Activated CD4-positive, alpha-beta memory T cell treated with anti-CD3 and anti-CD28 coated beads for 36 hours (primary cell): ENCODE measurements around the gene METTL24. TPM values are rescaled to one million over a fixed set of nuclear protein-coding genes. Genes with fewer than 3 reads are reported as not detected.
"Not testable (repeated sequence)": the region's sequence is repeated elsewhere in the genome, so short reads cannot be mapped to it uniquely, and the experiment has no call there.

Experiments
- CTCF ChIA-PET: fragments of 350-600 bp; sonication (Branson Sonifier 250); formaldehyde crosslinking; loops from one replicate; lab custom pipeline; 2021; ENCODE audit warnings: antibody characterized with exemption, inconsistent platforms; lab: Charles Lee
- POLR2A ChIA-PET: fragments of 350-600 bp; sonication (Branson Sonifier 250); formaldehyde crosslinking; loops from one replicate; lab custom pipeline; 2021; ENCODE audit warnings: antibody characterized with exemption; lab: Charles Lee
- DNase-seq: peaks from one replicate; pipeline ENCODE4 v3.0.0-alpha.2; 2020
- H3K27ac Mint-ChIP-seq: one replicate; pipeline ENCODE4 v1.8.0; 2021; ENCODE audit warnings: mixed read lengths
- H3K27me3 Mint-ChIP-seq: one replicate; pipeline ENCODE4 v1.8.0; 2021; ENCODE audit warnings: mixed read lengths
- H3K36me3 Mint-ChIP-seq: one replicate; pipeline ENCODE4 v1.8.0; 2021; ENCODE audit warnings: mixed read lengths
- H3K4me1 Mint-ChIP-seq: one replicate; pipeline ENCODE4 v1.8.0; 2021; ENCODE audit warnings: low read depth, mixed read lengths
- H3K4me3 Mint-ChIP-seq: one replicate; pipeline ENCODE4 v1.8.0; 2021; ENCODE audit warnings: mild to moderate bottlenecking, mixed read lengths
- H3K9me3 Mint-ChIP-seq: one replicate; pipeline ENCODE4 v1.8.0; 2021; ENCODE audit warnings: mixed read lengths
- intact Hi-C: fragments of 100-400 bp; cut with micrococcal nuclease; formaldehyde crosslinking; loops from one replicate; pipeline ENCODE4 v1.15.1; 2023
- total RNA-seq, 2 experiments: library from RNA; stranded (reverse); gene quantifications; one replicate each; pipeline ENCODE4 v1.2.3, GENCODE V29; 2021

The METTL24 gene
- total RNA-seq, 2 experiments from 2014 or later, result not detected

DNA sequence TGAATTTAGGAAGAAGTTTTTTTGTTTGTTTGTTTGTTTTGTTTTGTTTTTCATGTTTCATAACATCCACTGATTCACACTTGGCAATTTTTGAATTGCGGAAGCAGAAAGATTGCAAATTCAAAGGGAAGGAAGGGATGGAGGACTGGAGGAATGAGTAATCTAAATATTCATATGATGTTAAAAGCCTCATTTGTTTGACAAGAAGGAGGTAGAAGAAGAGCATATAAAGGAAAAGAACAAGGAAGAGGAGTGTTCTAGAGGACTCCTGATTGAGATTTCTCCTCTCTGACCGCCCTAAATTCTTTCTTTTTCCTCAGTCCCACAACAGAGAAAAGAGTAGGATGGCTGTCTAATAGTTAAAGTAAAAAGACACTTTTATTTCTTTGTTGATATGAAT lies 88.5 kb downstream of the METTL24 start:
- no peak for DNase-seq
- H3K27ac Mint-ChIP-seq, result no peak overlapping the region
- ChIA-PET POLR2A (no interaction called here), CTCF (no interaction called here)
- H3K9me3 Mint-ChIP-seq, result peaks cover 6% of the 10 kb centered on the region
- H3K36me3 Mint-ChIP-seq, result no peaks in the 10 kb centered on the region
- no peaks in the 10 kb centered on the region for H3K4me1 Mint-ChIP-seq
- intact Hi-C loops, result no loop called here
- H3K4me3 Mint-ChIP-seq, result no peak overlapping the region
- H3K27me3 Mint-ChIP-seq, result peaks cover 8% of the 10 kb centered on the region

DNA sequence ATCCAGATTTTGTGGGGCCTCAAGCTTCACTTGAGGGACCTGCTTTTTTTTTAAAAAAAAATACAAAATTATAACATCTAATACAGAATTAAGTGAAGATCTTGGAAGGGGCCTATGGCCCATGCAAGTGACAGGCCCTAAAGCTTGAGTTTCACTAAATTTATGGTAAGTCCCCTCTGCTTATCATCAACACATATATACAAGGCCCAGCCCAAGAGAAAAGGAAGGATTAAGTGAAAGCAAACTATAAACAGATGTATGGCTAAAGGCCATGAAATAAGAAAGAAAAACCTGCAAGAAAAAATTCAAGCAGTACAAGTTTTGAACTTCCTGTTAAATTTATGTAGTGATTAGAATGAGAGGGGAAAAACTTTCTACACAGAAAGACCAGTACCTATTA lies 91.2 kb downstream of the METTL24 start:
- ChIA-PET CTCF (interaction anchor here (0.6 kb wide), 1 partner anchor 896 kb away, joined by 6 read pairs; no protein-coding TSS in a partner anchor), POLR2A (no interaction called here)
- intact Hi-C loops, result no loop called here
- Mint-ChIP-seq H3K36me3 (no peaks in the 10 kb centered on the region), H3K27ac (no peak overlapping the region), H3K27me3 (peaks cover under 1% of the 10 kb centered on the region), H3K4me3 (no peak overlapping the region), H3K9me3 (peaks cover 8% of the 10 kb centered on the region), H3K4me1 (no peaks in the 10 kb centered on the region)
- no peak for DNase-seq

GRCh38 chr6:110265273-110265672 lies 92.9 kb downstream of the METTL24 start:
- CTCF ChIA-PET, result no interaction called here
- Mint-ChIP-seq H3K4me1 (no peaks in the 10 kb centered on the region), H3K4me3 (no peak overlapping the region), H3K9me3 (peaks cover 20% of the 10 kb centered on the region), H3K36me3 (no peaks in the 10 kb centered on the region), H3K27ac (no peak overlapping the region), H3K27me3 (no peaks in the 10 kb centered on the region)
- intact Hi-C loops, result no loop called here
- POLR2A ChIA-PET, result no interaction called here
- no peak for DNase-seq

DNA sequence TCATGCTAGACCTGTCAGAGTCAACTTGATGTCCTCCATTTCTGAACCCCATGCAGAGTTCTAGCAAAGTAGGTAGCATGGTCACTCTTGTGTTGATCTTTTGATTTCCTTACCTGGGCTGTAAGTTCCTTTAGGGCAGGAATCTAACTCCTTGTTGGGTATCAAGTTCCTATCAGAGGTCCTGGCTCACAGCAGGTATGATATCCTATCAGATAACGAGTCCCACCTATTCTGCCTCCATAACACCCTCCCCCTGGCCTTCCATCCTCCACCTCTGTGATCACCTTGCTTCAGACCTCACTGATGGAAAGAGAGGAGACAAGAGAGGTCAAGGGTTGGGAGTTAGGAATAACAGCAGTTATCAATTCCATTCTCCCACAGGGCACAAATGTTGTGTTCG lies 101.8 kb downstream of the METTL24 start:
- no peak overlapping the region for H3K27ac Mint-ChIP-seq
- peaks cover 17% of the 10 kb centered on the region for H3K9me3 Mint-ChIP-seq
- POLR2A ChIA-PET, result no interaction called here
- H3K36me3 Mint-ChIP-seq, result no peaks in the 10 kb centered on the region
- H3K4me1 Mint-ChIP-seq, result no peaks in the 10 kb centered on the region
- CTCF ChIA-PET, result no interaction called here
- intact Hi-C loops, result no loop called here
- DNase-seq, result no peak
- no peak overlapping the region for H3K4me3 Mint-ChIP-seq
- H3K27me3 Mint-ChIP-seq, result peaks cover 4% of the 10 kb centered on the region

- no peaks in the 10 kb centered on the region for H3K4me1 Mint-ChIP-seq
- H3K4me3 Mint-ChIP-seq, result no peak overlapping the region
- CTCF ChIA-PET, result no interaction called here
- POLR2A ChIA-PET, result no interaction called here
- intact Hi-C loops, result no loop called here
- peaks cover 12% of the 10 kb centered on the region for H3K9me3 Mint-ChIP-seq
- DNase-seq, result peak; percentile 29
- no peak overlapping the region for H3K27ac Mint-ChIP-seq
- H3K36me3 Mint-ChIP-seq, result no peaks in the 10 kb centered on the region
- peaks cover 4% of the 10 kb centered on the region for H3K27me3 Mint-ChIP-seq
Observed at GRCh38 chr6:110255211-110255750, 102.9 kb downstream of the METTL24 start.

- Mint-ChIP-seq H3K27me3 (peaks cover 2% of the 10 kb centered on the region), H3K4me1 (no peaks in the 10 kb centered on the region), H3K4me3 (no peak overlapping the region), H3K36me3 (peaks cover 2% of the 10 kb centered on the region), H3K27ac (no peak overlapping the region), H3K9me3 (peaks cover 8% of the 10 kb centered on the region)
- CTCF ChIA-PET, result no interaction called here
- intact Hi-C loops, result no loop called here
- DNase-seq, result no peak
- POLR2A ChIA-PET, result no interaction called here
Observed at GRCh38 chr6:110250838-110251237, 107.3 kb downstream of the METTL24 start.

DNA sequence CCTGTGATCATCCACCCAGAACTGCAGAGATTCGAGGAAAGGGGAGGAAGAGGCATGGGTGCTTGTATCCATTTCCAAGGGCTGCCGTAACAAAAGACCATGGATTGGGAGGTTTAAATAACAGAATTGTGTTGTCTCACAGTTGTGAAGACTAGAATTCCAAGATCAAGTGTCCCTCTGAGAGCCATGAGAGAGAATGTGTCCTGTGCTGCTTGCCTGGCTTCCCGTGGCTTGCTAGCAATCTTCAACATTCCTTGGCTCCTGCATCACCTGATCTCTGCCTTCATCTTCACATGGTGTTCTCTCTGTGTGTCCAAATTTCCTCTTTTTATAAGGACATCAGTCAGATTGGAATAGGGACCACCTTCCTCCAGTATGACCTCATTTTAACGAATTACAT lies 108.1 kb downstream of the METTL24 start:
- Mint-ChIP-seq H3K36me3 (peaks cover 2% of the 10 kb centered on the region), H3K27me3 (no peaks in the 10 kb centered on the region), H3K4me3 (no peak overlapping the region), H3K27ac (no peak overlapping the region), H3K4me1 (no peaks in the 10 kb centered on the region), H3K9me3 (peaks cover 8% of the 10 kb centered on the region)
- DNase-seq, result no peak
- POLR2A ChIA-PET, result no interaction called here
- CTCF ChIA-PET, result no interaction called here
- intact Hi-C loops, result no loop called here

DNA sequence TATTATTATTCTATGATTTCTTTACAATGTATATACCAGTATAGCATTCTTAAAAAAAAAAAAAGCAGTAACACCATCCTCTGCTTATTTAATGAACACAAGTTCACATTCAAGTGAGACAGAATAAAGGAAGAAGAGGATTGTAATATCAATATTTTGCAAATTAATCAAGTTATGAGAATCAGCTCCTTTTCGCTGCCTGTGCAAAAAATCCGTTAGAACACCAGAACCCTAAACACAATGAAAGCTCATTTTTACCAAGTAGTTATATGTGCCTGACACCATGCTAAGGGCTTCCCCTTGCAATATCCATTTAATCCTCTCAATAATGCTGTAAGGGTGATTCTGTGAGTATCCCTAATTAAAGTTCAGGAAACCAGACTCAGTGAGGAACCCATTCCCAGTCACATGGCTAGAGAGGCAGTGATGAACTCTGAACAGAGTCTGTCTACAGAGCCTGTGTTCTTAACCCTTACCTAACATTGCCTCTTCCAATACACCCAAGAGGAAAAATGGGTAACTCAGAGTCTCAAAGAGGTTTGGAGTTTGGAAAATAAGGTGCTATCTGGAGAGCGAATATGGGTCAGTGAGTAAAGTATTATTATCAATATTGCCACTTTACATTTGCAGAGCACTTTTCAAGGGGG lies 111.1 kb downstream of the METTL24 start:
- peaks cover 5% of the 10 kb centered on the region for H3K9me3 Mint-ChIP-seq
- no peak overlapping the region for H3K27ac Mint-ChIP-seq
- peaks cover 5% of the 10 kb centered on the region for H3K36me3 Mint-ChIP-seq
- no peaks in the 10 kb centered on the region for H3K27me3 Mint-ChIP-seq
- H3K4me1 Mint-ChIP-seq, result no peaks in the 10 kb centered on the region
- ChIA-PET POLR2A (no interaction called here), CTCF (no interaction called here)
- intact Hi-C loops, result no loop called here
- H3K4me3 Mint-ChIP-seq, result no peak overlapping the region
- no peak for DNase-seq

- Mint-ChIP-seq H3K27me3 (no peaks in the 10 kb centered on the region), H3K9me3 (peaks cover 3% of the 10 kb centered on the region), H3K27ac (no peak overlapping the region), H3K36me3 (peaks cover 5% of the 10 kb centered on the region), H3K4me1 (no peaks in the 10 kb centered on the region), H3K4me3 (no peak overlapping the region)
- ChIA-PET POLR2A (no interaction called here), CTCF (no interaction called here)
- intact Hi-C loops, result no loop called here
- DNase-seq, result no peak
Observed at GRCh38 chr6:110246378-110246777, 111.8 kb downstream of the METTL24 start.

- DNase-seq, POLR2A ChIA-PET, H3K4me3 Mint-ChIP-seq: not testable (repeated sequence)
Observed at GRCh38 chr6:110244621-110245020, 113.5 kb downstream of the METTL24 start.

GRCh38 chr6:110239526-110240274 lies 118.4 kb downstream of the METTL24 start:
- intact Hi-C loops, result no loop called here
- DNase-seq, result no peak
- Mint-ChIP-seq H3K36me3 (peaks cover 14% of the 10 kb centered on the region), H3K27ac (no peak overlapping the region), H3K4me1 (no peaks in the 10 kb centered on the region), H3K27me3 (no peaks in the 10 kb centered on the region), H3K9me3 (no peaks in the 10 kb centered on the region), H3K4me3 (no peak overlapping the region)
- ChIA-PET POLR2A (no interaction called here), CTCF (no interaction called here)

More at GRCh38 chr6:110244621-110245020, 113.5 kb downstream of the METTL24 start:
- H3K36me3 Mint-ChIP-seq, H3K27me3 Mint-ChIP-seq, H3K4me1 Mint-ChIP-seq, intact Hi-C loops, H3K27ac Mint-ChIP-seq, H3K9me3 Mint-ChIP-seq, CTCF ChIA-PET: not testable (repeated sequence)

- intact Hi-C loops, POLR2A ChIA-PET, H3K27me3 Mint-ChIP-seq, DNase-seq, H3K9me3 Mint-ChIP-seq, CTCF ChIA-PET, H3K4me3 Mint-ChIP-seq: not testable (repeated sequence)
- Mint-ChIP-seq H3K4me1 (peaks cover 12% of the 10 kb centered on the region), H3K27ac (peak overlapping the region; percentile 29), H3K36me3 (peaks cover 12% of the 10 kb centered on the region)
Observed at GRCh38 chr6:110236007-110236406, 122.1 kb downstream of the METTL24 start.
